Smooth muscle cell (in vitro differentiated cells): ENCODE data around the gene LRRIQ4. TPM values are rescaled to one million over a fixed set of nuclear protein-coding genes. Genes with fewer than 3 reads are reported as not detected.

Experiments used
- DNase-seq: peaks from one replicate; lab custom pipeline; 2025; ENCODE audit not compliant: unreplicated experiment; lab: John Stamatoyannopoulos, UW
- H2AFZ ChIP-seq: fragments of 200-600 bp; sonication (generic); 2 replicates; pipeline ENCODE4 v1.6.0; 2016; ENCODE audit warnings: antibody characterized with exemption, low read depth, mild to moderate bottlenecking
- H3F3A ChIP-seq: fragments of 200-600 bp; sonication (generic); 2 replicates; pipeline ENCODE4 v1.6.0; 2017; ENCODE audit warnings: antibody characterized with exemption, low read depth
- H3K27ac ChIP-seq: fragments of 200-600 bp; sonication (generic); 2 replicates; pipeline ENCODE4 v1.5.1; 2016; ENCODE audit warnings: low read depth, mild to moderate bottlenecking
- H3K27me3 ChIP-seq: fragments of 200-600 bp; sonication (generic); 2 replicates; pipeline ENCODE4 v1.6.1; 2016; ENCODE audit warnings: low read depth, mild to moderate bottlenecking
- H3K36me3 ChIP-seq: fragments of 200-600 bp; sonication (generic); 2 replicates; pipeline ENCODE4 v1.5.1; 2016; ENCODE audit warnings: low read depth
- H3K4me1 ChIP-seq: fragments of 200-600 bp; sonication (generic); 2 replicates; pipeline ENCODE4 v1.5.1; 2016; ENCODE audit warnings: low read depth
- H3K4me2 ChIP-seq: fragments of 200-600 bp; sonication (generic); 2 replicates; pipeline ENCODE4 v1.6.0; 2016; ENCODE audit warnings: mild to moderate bottlenecking
- H3K4me3 ChIP-seq: fragments of 200-600 bp; sonication (generic); 2 replicates; pipeline ENCODE4 v1.5.1; 2016; ENCODE audit warnings: mild to moderate bottlenecking
- H3K79me2 ChIP-seq: fragments of 200-600 bp; sonication (generic); 2 replicates; pipeline ENCODE4 v1.6.0; 2016; ENCODE audit warnings: low read depth, mild to moderate bottlenecking
- H3K9ac ChIP-seq: fragments of 200-600 bp; sonication (generic); 2 replicates; pipeline ENCODE4 v1.6.0; 2016; ENCODE audit warnings: low read depth
- H3K9me3 ChIP-seq: fragments of 200-600 bp; sonication (generic); replicated peaks from 2 replicates; pipeline ENCODE4 v1.5.1; 2016; ENCODE audit warnings: low read depth
- H4K20me1 ChIP-seq: fragments of 200-600 bp; sonication (generic); 2 replicates; pipeline ENCODE4 v1.6.0; 2016; ENCODE audit warnings: low read depth
- WGBS: methylation state at CpG from one replicate; pipeline ENCODE4 v1.1.7; 2016; ENCODE audit warnings: low lambda C conversion rate; 5-methylcytosine and 5-hydroxymethylcytosine counted together
- polyA plus RNA-seq: library from polyadenylated mRNA; unstranded; fragments of >200 nt; fragmentation: Nextera tagmentation; extraction: Ambion mirVana; gene quantifications from 2 replicates; pipeline ENCODE4 v1.2.1, GENCODE V29; 2016
- total RNA-seq: library from RNA; depleted of rRNA; stranded (reverse); fragments of >200 nt; gene quantifications from 2 replicates; pipeline ENCODE4 v1.2.3, GENCODE V29; 2014
- TF ChIP-seq, protein P1 (sequence below): fragments of 200-600 bp; sonication (generic); IDR thresholded peaks from 2 replicates; pipeline ENCODE4 v1.5.1; 2017; ENCODE audit warnings: borderline replicate concordance, mild to moderate bottlenecking, antibody characterized with exemption; ENCODE audit not compliant: insufficient read depth, poor library complexity, severe bottlenecking

The LRRIQ4 gene
- total and polyA plus RNA-seq, 2 experiments from 2014 or later: 0.18 TPM; not detected in 1

DNA sequence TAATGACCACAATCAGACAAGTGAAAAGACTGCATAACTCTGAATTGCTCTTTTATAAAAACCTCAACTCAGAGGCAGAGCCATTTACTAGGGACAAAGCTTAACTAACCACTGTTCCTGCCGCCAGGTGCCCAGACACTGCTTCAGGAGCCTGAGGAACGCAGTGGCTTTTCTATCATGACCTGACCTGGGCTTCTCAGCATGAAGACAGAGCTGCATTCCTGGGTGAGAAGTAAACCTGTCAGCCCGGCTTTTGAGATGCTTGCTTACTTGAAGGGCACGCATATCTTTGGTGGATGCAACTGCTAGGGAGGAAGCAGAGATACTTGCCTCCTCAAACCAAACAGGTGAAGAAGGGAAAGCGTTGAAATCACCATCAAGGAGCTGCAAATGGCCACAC, 49.2 kb downstream of the LRRIQ4 start:
- Histone ChIP-seq H2AFZ (no peak overlapping the region), H3F3A (no peaks in the 10 kb centered on the region), H3K27me3 (peaks cover 10% of the 10 kb centered on the region), H3K4me3 (no peak overlapping the region), H3K9ac (no peak overlapping the region), H3K27ac (no peak overlapping the region), H4K20me1 (no peaks in the 10 kb centered on the region), H3K4me1 (no peaks in the 10 kb centered on the region), H3K36me3 (no peaks in the 10 kb centered on the region), H3K79me2 (no peaks in the 10 kb centered on the region), H3K9me3 (no peaks in the 10 kb centered on the region), H3K4me2 (no peak overlapping the region)
- no peak for DNase-seq
- 31% methylated on average over 5 of the region's 5 CpGs for WGBS
- TF ChIP-seq, protein P1, sequence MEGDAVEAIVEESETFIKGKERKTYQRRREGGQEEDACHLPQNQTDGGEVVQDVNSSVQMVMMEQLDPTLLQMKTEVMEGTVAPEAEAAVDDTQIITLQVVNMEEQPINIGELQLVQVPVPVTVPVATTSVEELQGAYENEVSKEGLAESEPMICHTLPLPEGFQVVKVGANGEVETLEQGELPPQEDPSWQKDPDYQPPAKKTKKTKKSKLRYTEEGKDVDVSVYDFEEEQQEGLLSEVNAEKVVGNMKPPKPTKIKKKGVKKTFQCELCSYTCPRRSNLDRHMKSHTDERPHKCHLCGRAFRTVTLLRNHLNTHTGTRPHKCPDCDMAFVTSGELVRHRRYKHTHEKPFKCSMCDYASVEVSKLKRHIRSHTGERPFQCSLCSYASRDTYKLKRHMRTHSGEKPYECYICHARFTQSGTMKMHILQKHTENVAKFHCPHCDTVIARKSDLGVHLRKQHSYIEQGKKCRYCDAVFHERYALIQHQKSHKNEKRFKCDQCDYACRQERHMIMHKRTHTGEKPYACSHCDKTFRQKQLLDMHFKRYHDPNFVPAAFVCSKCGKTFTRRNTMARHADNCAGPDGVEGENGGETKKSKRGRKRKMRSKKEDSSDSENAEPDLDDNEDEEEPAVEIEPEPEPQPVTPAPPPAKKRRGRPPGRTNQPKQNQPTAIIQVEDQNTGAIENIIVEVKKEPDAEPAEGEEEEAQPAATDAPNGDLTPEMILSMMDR: no peak

DNA sequence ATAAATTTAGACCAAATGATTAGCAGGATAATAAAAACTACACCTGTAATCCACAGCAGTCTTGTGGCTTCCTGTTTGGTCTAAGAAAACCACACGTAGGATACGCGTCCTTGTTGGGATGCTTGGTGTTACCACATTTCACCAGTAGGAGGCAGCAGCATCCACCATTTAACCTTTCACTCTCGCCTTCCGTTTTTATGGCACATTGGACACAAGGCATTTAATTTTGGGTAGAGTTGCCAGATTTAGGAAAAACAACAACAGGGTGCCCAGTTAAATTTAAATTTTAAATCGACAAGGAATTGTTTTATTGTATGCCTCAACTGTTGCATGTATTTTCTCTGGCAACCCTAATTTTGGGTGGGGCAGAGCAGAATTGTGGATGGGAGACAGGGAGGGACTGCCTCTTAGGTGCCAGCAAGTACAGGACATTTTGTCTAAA, 50.8 kb downstream of the LRRIQ4 start:
- Histone ChIP-seq H2AFZ (no peak overlapping the region), H3K27me3 (peaks cover 4% of the 10 kb centered on the region), H3K27ac (no peak overlapping the region), H3K4me2 (no peak overlapping the region), H3K36me3 (no peaks in the 10 kb centered on the region), H3K9me3 (no peaks in the 10 kb centered on the region), H4K20me1 (no peaks in the 10 kb centered on the region), H3K4me3 (no peak overlapping the region), H3K79me2 (no peaks in the 10 kb centered on the region), H3K9ac (no peak overlapping the region), H3K4me1 (no peaks in the 10 kb centered on the region), H3F3A (no peaks in the 10 kb centered on the region)
- TF ChIP-seq, protein P1: peak; percentile 87
- under 1% methylated on average over 6 of the region's 6 CpGs for WGBS
- no peak for DNase-seq

DNA sequence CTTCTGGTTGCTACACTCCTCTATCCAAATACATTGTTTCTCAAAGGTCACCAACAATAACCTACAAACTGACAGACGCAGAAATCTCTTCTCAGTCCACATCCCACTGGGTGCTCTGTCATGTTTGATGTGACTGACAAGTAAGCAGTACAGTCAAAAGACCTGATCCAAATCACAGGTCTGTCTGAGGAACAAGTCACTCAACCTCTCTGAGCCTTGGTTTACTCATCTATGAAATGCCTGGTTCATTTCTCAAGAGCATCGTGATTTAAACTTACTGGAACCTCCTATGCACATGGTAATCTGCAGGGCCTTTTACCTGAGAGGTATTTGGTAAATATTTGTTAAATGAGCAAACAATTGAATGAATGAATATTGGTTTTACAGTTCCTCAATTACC, 51.6 kb downstream of the LRRIQ4 start:
- Histone ChIP-seq H3K4me3 (no peak overlapping the region), H3K4me2 (no peak overlapping the region), H2AFZ (no peak overlapping the region), H3F3A (no peaks in the 10 kb centered on the region), H3K36me3 (no peaks in the 10 kb centered on the region), H4K20me1 (no peaks in the 10 kb centered on the region), H3K27ac (no peak overlapping the region), H3K4me1 (no peaks in the 10 kb centered on the region), H3K9ac (no peak overlapping the region), H3K27me3 (peaks cover 4% of the 10 kb centered on the region), H3K79me2 (no peaks in the 10 kb centered on the region), H3K9me3 (no peaks in the 10 kb centered on the region)
- no peak for DNase-seq
- TF ChIP-seq, protein P1: no peak
- WGBS: 90% methylated on average over 2 of the region's 2 CpGs

DNA sequence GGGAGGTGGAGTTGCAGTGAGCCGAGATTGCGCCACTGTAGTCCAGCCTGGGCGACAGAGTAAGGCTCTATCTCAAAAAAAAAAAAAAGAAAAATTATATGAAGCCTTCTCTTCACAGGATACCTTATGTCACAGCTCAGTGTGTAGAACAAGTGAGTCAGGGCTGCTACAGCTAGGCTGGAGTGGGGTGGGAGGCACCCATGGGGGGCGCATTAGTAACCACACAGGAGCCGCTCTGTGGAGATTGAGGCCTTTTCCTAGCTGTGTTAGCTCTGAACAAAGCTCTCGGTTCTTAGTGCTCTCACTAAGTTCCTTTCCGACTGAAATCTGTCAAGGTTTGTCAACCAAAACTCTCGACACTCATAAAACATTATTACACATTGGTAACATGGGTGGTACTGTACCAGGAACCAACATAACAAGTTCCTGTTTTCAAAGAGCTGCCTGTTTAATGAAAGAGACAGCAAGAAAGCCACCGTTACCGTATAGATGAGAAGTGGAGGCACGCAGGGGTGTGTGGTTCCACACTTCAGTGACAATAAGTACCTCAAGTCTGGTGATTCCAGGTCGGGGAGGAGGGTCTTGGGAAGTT, 52.6 kb downstream of the LRRIQ4 start:
- WGBS: 87% methylated on average over 12 of the region's 12 CpGs
- no peak overlapping the region for H3K9ac ChIP-seq
- H3K4me2 ChIP-seq: no peak overlapping the region
- H3K36me3 ChIP-seq: no peaks in the 10 kb centered on the region
- peaks cover 4% of the 10 kb centered on the region for H3K27me3 ChIP-seq
- no peaks in the 10 kb centered on the region for H3K79me2 ChIP-seq
- H3K27ac ChIP-seq: no peak overlapping the region
- H4K20me1 ChIP-seq: no peaks in the 10 kb centered on the region
- H3K9me3 ChIP-seq: no peaks in the 10 kb centered on the region
- H2AFZ ChIP-seq: no peak overlapping the region
- no peaks in the 10 kb centered on the region for H3F3A ChIP-seq
- no peak for DNase-seq
- TF ChIP-seq, protein P1: no peak
- H3K4me3 ChIP-seq: no peak overlapping the region
- H3K4me1 ChIP-seq: no peaks in the 10 kb centered on the region
